ENCODE measurements around the gene OSCP1.

DNA sequence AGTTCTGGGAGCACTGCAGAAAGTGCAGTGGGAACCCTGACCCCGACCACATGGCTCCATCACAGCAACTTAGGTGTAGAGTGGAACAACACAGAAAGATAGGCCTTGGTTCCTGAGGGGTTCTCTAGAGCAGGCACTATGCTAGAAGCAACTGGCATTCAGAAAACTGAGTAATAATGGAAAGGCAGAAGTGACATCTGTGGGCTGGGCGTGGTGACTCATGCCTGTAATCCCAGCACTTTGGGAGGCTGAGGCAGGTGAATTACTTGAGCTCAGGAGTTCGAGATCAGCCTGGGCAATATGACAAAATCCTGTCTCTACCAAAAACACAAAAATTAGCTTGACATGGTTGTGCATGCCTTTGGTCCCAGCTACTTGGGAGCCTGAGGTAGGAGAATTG, 8.7 kb upstream of the OSCP1 start:
- TF ChIP-seq, protein P1, sequence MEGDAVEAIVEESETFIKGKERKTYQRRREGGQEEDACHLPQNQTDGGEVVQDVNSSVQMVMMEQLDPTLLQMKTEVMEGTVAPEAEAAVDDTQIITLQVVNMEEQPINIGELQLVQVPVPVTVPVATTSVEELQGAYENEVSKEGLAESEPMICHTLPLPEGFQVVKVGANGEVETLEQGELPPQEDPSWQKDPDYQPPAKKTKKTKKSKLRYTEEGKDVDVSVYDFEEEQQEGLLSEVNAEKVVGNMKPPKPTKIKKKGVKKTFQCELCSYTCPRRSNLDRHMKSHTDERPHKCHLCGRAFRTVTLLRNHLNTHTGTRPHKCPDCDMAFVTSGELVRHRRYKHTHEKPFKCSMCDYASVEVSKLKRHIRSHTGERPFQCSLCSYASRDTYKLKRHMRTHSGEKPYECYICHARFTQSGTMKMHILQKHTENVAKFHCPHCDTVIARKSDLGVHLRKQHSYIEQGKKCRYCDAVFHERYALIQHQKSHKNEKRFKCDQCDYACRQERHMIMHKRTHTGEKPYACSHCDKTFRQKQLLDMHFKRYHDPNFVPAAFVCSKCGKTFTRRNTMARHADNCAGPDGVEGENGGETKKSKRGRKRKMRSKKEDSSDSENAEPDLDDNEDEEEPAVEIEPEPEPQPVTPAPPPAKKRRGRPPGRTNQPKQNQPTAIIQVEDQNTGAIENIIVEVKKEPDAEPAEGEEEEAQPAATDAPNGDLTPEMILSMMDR (IDR thresholded peaks at IDR 0.05; ENCODE audit: insufficient read depth, low read length) = no peak
- TF ChIP-seq, protein P2, sequence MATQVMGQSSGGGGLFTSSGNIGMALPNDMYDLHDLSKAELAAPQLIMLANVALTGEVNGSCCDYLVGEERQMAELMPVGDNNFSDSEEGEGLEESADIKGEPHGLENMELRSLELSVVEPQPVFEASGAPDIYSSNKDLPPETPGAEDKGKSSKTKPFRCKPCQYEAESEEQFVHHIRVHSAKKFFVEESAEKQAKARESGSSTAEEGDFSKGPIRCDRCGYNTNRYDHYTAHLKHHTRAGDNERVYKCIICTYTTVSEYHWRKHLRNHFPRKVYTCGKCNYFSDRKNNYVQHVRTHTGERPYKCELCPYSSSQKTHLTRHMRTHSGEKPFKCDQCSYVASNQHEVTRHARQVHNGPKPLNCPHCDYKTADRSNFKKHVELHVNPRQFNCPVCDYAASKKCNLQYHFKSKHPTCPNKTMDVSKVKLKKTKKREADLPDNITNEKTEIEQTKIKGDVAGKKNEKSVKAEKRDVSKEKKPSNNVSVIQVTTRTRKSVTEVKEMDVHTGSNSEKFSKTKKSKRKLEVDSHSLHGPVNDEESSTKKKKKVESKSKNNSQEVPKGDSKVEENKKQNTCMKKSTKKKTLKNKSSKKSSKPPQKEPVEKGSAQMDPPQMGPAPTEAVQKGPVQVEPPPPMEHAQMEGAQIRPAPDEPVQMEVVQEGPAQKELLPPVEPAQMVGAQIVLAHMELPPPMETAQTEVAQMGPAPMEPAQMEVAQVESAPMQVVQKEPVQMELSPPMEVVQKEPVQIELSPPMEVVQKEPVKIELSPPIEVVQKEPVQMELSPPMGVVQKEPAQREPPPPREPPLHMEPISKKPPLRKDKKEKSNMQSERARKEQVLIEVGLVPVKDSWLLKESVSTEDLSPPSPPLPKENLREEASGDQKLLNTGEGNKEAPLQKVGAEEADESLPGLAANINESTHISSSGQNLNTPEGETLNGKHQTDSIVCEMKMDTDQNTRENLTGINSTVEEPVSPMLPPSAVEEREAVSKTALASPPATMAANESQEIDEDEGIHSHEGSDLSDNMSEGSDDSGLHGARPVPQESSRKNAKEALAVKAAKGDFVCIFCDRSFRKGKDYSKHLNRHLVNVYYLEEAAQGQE (IDR thresholded peaks at IDR 0.05; ENCODE audit: insufficient replicate concordance, low read depth) = no peak
- TF ChIP-seq GABPA (IDR thresholded peaks at IDR 0.05; ENCODE audit: low read depth) = no peak
